GM19025 (cell line): ENCODE results near the gene LANCL2.
"Not testable (repeated sequence)": the region's sequence is repeated elsewhere in the genome, so short reads cannot be mapped to it uniquely, and the experiment has no call there.

ENCODE experiments used
- ATAC-seq: cut with Tn5 transposase; IDR thresholded peaks from one replicate; pipeline ENCODE4 v1.9.1; 2021; ENCODE audit warnings: mild to moderate bottlenecking, low read depth, moderate library complexity; ENCODE audit not compliant: unreplicated experiment

LANCL2 gene

DNA sequence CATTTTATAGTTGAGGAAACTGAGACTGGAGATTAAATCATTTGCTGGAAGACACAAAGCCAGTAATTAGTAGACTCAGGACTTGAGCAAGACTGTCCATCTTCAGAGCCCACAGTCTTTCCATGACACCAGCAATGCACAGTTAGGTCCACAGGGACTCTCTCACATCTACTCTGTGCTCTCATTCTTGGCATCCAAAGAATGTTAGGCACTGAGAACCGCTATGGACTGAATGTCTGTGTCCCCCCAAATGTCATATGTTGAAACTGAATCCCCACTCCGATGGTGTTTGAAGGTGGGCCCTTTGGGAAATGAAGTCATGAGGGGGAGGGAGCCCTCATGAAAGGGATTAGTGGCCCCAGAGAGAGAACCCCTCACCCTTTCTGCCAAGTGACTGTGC, 100.6 kb downstream of the LANCL2 start:
- ATAC-seq: no peak

GRCh38 chr7:55467047-55467593, 102.0 kb downstream of the LANCL2 start:
- ATAC-seq: no peak

- no peak for ATAC-seq
These were observed 103.4 kb downstream of the LANCL2 start for GRCh38 chr7:55468495-55468894.

DNA sequence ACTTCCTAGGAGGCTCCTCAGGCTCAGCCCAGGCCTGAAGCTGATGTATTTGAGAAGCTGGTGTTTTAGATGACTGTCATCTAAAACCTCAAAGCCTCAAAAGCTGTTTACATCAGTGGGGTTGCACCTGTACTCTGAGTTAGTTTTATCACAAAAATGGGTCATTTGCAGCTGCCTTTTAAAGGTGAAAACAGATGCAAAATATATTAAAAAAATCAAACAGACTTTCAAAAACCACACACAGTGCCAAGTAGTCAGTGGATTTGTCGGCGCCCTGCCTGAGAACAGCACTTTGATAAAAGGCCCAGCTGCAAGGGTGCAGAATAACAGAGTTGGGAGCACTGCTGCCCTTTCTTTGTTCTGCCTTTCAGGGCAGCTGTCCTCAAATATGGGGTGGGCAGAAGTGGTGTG, 104.1 kb downstream of the LANCL2 start:
- ATAC-seq: no peak

DNA sequence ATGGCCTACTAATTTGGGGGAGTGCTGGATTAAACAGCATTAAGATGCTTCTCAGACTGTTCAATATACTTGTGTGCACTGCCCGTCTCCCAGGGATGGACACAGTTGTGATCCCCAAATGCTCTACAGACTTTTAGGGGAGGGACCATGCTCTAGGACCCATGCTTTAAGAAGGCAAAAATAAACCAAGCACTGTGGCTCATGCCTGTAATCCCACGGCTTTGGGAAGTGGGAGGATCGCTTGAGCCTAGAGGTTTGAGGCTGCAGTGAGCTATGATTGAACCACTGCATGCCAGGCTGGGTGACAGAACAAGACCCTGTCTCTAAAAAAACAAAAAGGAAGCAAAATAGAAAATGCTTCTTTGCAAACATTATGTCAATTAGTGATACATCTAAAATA, 104.6 kb downstream of the LANCL2 start:
- no peak for ATAC-seq

DNA sequence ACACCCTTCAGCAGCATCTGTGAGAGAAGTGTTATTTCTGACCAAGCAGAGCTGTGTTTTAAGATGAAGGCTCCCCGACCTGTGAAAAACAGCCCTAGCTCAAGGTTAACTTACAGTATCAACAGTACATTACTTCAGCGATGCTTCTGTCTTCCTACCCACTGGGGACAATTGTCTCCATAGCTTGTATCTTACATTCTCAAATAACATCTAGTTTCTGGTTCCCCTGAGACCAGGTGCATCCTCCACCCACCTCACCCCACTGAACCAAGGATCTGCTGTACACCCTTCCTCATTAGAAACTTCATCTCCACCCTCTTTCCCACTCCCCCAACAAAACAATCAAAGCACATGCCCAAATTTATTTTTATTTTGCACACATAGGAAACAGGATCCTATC, 105.1 kb downstream of the LANCL2 start:
- ATAC-seq: no peak

DNA sequence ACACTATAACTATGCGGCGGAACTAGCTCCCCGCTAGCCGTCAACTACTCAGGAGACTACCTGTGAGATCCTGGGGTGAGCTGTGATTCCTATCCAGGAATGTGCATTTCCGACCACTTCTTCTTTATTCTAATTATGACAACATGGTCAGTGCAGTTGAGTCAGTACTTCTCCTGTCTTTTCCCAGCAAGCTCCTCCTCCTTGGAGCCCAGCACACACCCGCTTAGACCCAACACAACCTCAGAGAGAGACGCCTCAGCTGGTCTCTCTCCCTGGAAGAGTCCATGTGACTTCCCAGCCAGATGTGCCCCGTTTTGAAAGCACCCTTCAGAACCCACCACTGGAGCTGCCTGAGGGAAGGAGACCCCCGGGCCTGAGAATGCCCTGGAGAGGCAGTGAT, 106.5 kb downstream of the LANCL2 start:
- ATAC-seq: not testable (repeated sequence)

- ATAC-seq: not testable (repeated sequence)
These were observed 107.3 kb downstream of the LANCL2 start for GRCh38 chr7:55472406-55472805.

DNA sequence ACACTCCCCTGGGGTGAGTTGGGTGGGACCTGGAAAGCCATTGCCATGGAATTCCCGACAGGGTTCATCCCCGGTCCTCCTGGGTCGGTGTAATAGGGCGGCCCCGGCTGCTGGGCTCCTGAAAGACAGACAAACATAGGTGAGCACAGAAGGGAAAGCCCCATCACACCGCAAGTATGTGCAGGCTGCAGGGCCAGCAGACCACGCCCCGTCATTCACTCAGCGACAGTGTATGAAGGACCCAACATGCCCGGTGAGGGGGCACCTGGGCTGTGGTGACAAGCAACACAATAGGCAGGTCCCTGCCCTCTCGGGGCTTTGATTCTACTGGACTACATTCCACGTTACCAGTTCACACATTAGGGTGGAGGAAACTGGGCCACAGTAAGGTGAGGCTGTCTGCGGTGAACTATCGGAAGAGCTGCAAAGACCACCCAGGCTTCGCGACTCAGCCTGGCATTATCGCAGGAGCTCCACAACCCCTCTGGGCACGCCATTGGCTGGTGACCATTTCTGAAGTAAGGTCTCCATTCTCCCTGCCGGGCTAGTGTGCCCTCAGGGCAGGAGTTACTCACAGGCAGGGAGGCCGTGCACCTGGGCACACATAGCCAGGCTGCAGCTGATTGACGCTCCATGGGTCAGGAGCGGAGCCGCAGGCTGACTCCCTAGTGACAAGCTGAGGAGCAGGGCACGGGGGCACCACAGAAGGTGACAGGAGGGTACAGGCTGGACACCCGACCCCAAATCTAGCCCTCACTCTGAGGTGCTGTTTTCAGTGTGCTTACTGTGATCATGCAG, 108.0 kb downstream of the LANCL2 start:
- no peak for ATAC-seq

DNA sequence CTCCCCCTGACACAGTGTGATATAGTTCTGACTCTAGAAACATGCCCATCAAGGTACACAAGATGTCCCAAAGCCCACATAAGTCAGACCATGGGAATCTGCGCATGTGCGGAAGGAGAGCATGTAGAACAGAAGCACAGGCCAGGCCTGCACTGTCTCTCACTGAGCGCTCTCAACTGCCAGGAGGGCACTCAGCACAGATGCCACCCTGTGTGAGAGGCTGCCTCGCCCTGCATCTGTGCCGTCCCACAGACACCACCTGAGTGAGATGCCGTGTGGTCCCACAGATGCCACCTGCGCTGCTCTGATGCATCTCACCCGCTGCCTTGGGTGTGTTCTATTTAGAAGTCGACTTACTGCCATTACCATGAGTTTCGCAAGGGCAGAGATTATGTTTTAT, 108.8 kb downstream of the LANCL2 start:
- ATAC-seq: no peak

GRCh38 chr7:55474944-55475854, 110.1 kb downstream of the LANCL2 start:
- no peak for ATAC-seq

- no peak for ATAC-seq
These were observed 111.0 kb downstream of the LANCL2 start for GRCh38 chr7:55475855-55476803.

GRCh38 chr7:55476852-55477780, 112.0 kb downstream of the LANCL2 start:
- no peak for ATAC-seq

DNA sequence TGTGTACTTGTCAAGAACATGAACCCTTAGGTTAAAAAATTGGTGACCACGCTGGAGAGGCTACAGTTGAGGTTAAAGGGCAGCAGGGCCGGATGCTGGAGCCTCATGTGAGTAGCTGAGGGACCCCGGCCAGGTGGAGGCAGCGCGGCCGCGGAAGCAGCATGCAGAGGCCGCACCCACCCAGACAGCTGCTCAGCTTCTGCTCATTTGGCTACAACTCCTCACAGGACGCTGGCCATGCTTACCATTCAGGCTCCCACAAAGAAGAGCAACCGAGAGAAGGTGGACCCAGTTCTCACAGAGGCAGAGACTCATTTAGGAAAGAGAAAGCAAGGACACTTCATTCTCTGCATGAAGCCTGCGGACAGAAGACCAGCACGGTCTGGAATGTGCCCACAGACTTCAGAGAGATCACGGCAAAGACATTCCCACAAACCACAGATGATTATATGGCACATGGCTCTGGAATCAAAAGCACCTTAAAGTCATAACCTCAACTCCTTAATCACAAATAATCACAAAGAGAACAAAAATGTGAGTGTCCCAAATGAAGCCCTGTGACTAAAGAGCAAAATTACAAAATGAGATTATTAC, 112.7 kb downstream of the LANCL2 start:
- no peak for ATAC-seq

DNA sequence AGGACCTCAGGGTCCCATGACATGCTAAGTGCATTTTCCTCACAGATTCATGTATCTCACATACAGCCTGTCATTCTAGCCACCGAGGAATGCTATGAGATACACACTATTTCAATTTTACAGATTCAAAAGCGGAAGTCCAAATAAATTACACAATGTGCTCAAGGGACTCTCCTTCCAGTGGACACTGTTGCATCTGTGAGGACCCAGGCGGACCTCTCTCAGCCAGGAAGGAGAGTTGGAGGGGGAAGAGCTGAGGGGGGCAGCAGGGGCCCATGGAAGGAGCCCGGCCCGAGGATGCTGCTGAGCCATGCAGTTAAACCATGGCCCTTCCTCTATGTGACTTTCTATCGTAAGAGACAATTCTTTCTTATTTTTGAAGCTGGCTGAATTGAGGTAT, 113.6 kb downstream of the LANCL2 start:
- no peak for ATAC-seq

DNA sequence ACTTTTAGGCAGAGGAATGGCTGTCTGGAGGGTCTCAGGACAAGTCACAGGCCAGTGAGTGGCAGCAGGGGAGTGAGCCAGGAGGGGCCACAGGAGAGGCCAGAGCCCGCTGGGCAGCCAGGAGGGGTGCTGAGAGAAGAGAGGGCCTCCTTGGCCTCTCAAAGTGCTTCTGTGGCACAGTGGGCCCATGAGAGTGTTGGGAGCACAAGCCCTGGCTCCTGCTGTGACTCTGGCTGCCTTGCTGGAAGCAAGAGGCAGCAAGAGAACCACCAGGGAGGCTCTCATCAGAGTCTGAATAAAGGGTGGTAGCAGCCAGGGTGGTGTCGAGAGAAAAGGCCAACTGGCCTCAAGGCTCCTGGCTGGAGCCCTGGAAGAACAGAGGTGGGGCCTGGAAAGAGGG, 116.0 kb downstream of the LANCL2 start:
- no peak for ATAC-seq

DNA sequence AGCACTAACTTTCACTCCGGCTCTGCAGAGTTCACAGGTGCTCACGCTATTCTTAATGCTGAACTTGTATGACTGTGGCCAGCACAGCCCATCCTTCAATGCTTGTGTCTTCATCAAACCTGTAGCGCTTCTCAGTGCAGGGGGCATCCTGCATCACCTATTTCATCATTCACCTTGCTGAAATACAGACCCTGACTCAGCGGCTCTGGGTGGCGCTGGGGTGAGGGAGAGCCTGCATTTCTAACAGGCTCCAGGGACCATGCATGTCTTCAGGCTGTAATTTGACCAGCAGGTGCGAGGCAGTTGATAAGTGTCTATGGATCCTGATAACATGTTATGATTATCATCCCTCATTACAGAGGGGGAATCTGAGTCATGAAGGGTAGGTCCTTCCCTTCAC, 117.9 kb downstream of the LANCL2 start:
- no peak for ATAC-seq
